H1 (cell line): ENCODE measurements around the gene LCAT. TPM values are rescaled to one million over a fixed set of nuclear protein-coding genes. Genes with fewer than 3 reads are reported as not detected.

Source experiments
- CTCF ChIA-PET: fragments of 300-600 bp; sonication (Branson Sonifier 250); formaldehyde crosslinking; loops from one replicate; lab custom pipeline; 2021; ENCODE audit not compliant: partially characterized antibody; lab: Charles Lee
- POLR2A ChIA-PET: fragments of 300-600 bp; sonication (Branson Sonifier 250); formaldehyde crosslinking; loops from one replicate; lab custom pipeline; 2021; ENCODE audit warnings: inconsistent platforms; ENCODE audit not compliant: partially characterized antibody; lab: Charles Lee
- DNase-seq, 2 experiments: peaks; one replicate each; pipeline versions ENCODE4 v3.0.0 to v3.0.0-alpha.2; 2010 to 2022; ENCODE audit warnings: low spot score in 2 of 2, low read depth in 1 of 2, mixed read lengths in 1 of 2
- FAIRE-seq: peaks from 2 replicates; lab custom pipeline; 2011; peaks lifted over from hg19 to GRCh38; lab: Jason Lieb, UNC
- H2AFZ ChIP-seq: 2 replicates; pipeline ENCODE4 v1.8.1; 2012; ENCODE audit warnings: low read length, inconsistent platforms
- H2AK5ac ChIP-seq: 2 replicates; pipeline ENCODE4 v1.6.1; 2013; ENCODE audit warnings: low read depth, low read length
- H2BK120ac ChIP-seq: replicated peaks from 2 replicates; pipeline ENCODE3; 2013; ENCODE audit warnings: low read depth, low read length, inconsistent platforms
- H2BK12ac ChIP-seq: 2 replicates; pipeline ENCODE4 v1.6.1; 2013; ENCODE audit warnings: low read depth, low read length
- H2BK15ac ChIP-seq: 2 replicates; pipeline ENCODE4 v1.6.1; 2013; ENCODE audit warnings: low read length
- H2BK20ac ChIP-seq: 2 replicates; pipeline ENCODE4 v1.6.1; 2013; ENCODE audit warnings: low read length
- H2BK5ac ChIP-seq: 2 replicates; pipeline ENCODE4 v1.6.1; 2013; ENCODE audit warnings: low read depth, low read length
- H3K14ac ChIP-seq: 2 replicates; pipeline ENCODE4 v1.6.1; 2013; ENCODE audit warnings: inconsistent platforms; ENCODE audit not compliant: insufficient read length
- H3K18ac ChIP-seq: 2 replicates; pipeline ENCODE4 v1.6.1; 2013; ENCODE audit warnings: low read length; ENCODE audit errors: extremely low read depth
- H3K23ac ChIP-seq: 2 replicates; pipeline ENCODE4 v1.6.1; 2013; ENCODE audit warnings: inconsistent platforms; ENCODE audit not compliant: insufficient read length
- H3K23me2 ChIP-seq: 2 replicates; pipeline ENCODE4 v1.6.1; 2013; ENCODE audit warnings: low read depth, low read length
- H3K27ac ChIP-seq: 2 replicates; pipeline ENCODE4 v1.6.1; 2011; ENCODE audit warnings: low read depth, low read length, inconsistent platforms
- H3K27me3 ChIP-seq, 4 experiments: replicated peaks in 1 of 4; 1 replicate in 1 of 4; 2 replicates in 3 of 4; pipeline versions ENCODE4 v1.6.1 to v1.8.1; 2011 to 2013; ENCODE audit warnings: low read length in 3 of 4, mild to moderate bottlenecking in 3 of 4, inconsistent platforms in 2 of 4, mixed read lengths in 2 of 4, moderate library complexity in 1 of 4; ENCODE audit not compliant: control insufficient read depth in 3 of 4, insufficient read depth in 3 of 4; ENCODE audit errors: extremely low read depth in 1 of 4
- H3K36me3 ChIP-seq, 4 experiments: 2 replicates each; pipeline versions ENCODE4 v1.6.1 to v1.8.1; 2011 to 2013; ENCODE audit warnings: mild to moderate bottlenecking in 4 of 4, low read length in 3 of 4, moderate library complexity in 2 of 4, control low read depth in 1 of 4, inconsistent platforms in 1 of 4; ENCODE audit not compliant: insufficient read depth in 4 of 4, control insufficient read depth in 2 of 4
- H3K4ac ChIP-seq: replicated peaks from 2 replicates; pipeline ENCODE3; 2013; ENCODE audit warnings: low read length, low read depth, mixed read lengths, inconsistent platforms; ENCODE audit not compliant: insufficient read length
- H3K4me1 ChIP-seq, 4 experiments: replicated peaks in 1 of 4; 1 replicate in 1 of 4; 2 replicates in 3 of 4; pipeline versions ENCODE4 v1.6.1 to v1.8.1; 2011 to 2013; ENCODE audit warnings: low read length in 3 of 4, inconsistent platforms in 2 of 4, mixed read lengths in 1 of 4; ENCODE audit not compliant: insufficient read depth in 4 of 4, control insufficient read depth in 3 of 4
- H3K4me2 ChIP-seq, 2 experiments: 2 replicates each; pipeline versions ENCODE4 v1.6.1 to v1.8.1; 2011 to 2013; ENCODE audit warnings: low read depth in 2 of 2, low read length in 2 of 2, control low read depth in 1 of 2, inconsistent platforms in 1 of 2, mild to moderate bottlenecking in 1 of 2; ENCODE audit not compliant: insufficient read depth in 1 of 2
- H3K4me3 ChIP-seq, 4 experiments: fragments of 200-600, 300-600 bp in 1 of 4; sonication (generic), shearing (Covaris generic), sonication (Bioruptor Twin) in 1 of 4; 2 replicates each; pipeline versions ENCODE4 v1.5.1 to v1.8.1; 2011 to 2016; ENCODE audit warnings: low read length in 4 of 4, low read depth in 3 of 4, control low read depth in 2 of 4, inconsistent platforms in 2 of 4, mild to moderate bottlenecking in 2 of 4, mixed read lengths in 1 of 4, moderate library complexity in 1 of 4; ENCODE audit not compliant: insufficient read depth in 2 of 4; ENCODE audit errors: extremely low read depth in 1 of 4
- H3K56ac ChIP-seq: replicated peaks from 2 replicates; pipeline ENCODE3; 2013; ENCODE audit warnings: low read depth, mild to moderate bottlenecking, mixed read lengths, low read length, inconsistent platforms; ENCODE audit not compliant: insufficient read length
- H3K79me1 ChIP-seq: 2 replicates; pipeline ENCODE4 v1.6.1; 2013; ENCODE audit warnings: low read depth, low read length, control low read depth
- H3K79me2 ChIP-seq, 2 experiments: 2 replicates each; pipeline versions ENCODE4 v1.6.1 to v1.8.1; 2012 to 2013; ENCODE audit warnings: low read length in 2 of 2, mild to moderate bottlenecking in 2 of 2, inconsistent platforms in 1 of 2; ENCODE audit not compliant: insufficient read depth in 2 of 2, control insufficient read depth in 1 of 2
- H3K9ac ChIP-seq, 4 experiments: replicated peaks in 1 of 4; 1 replicate in 1 of 4; 2 replicates in 3 of 4; pipeline versions ENCODE4 v1.6.1 to v1.8.1; 2011 to 2013; ENCODE audit warnings: low read depth in 3 of 4, low read length in 3 of 4, control low read depth in 2 of 4, mild to moderate bottlenecking in 2 of 4, moderate library complexity in 2 of 4, inconsistent platforms in 1 of 4; ENCODE audit errors: extremely low read depth in 1 of 4
- H3K9me3 ChIP-seq, 2 experiments: 2 replicates each; pipeline versions ENCODE4 v1.6.1 to v1.8.1; 2012 to 2013; ENCODE audit warnings: mild to moderate bottlenecking in 2 of 2, moderate library complexity in 2 of 2, control low read depth in 1 of 2, inconsistent platforms in 1 of 2, low read depth in 1 of 2, low read length in 1 of 2, mixed read lengths in 1 of 2; ENCODE audit not compliant: insufficient read depth in 2 of 2
- H4K20me1 ChIP-seq, 2 experiments: replicated peaks in 1 of 2; 2 replicates each; pipeline versions ENCODE3 to v1.8.1; 2011 to 2013; ENCODE audit warnings: inconsistent platforms in 2 of 2, low read length in 2 of 2, mild to moderate bottlenecking in 1 of 2; ENCODE audit not compliant: insufficient read depth in 2 of 2, control insufficient read depth in 1 of 2
- H4K5ac ChIP-seq: 2 replicates; pipeline ENCODE4 v1.6.1; 2013; ENCODE audit warnings: low read length, low read depth, mixed read lengths, inconsistent platforms; ENCODE audit not compliant: insufficient read length
- H4K8ac ChIP-seq: 2 replicates; pipeline ENCODE4 v1.8.0; 2013; ENCODE audit warnings: mild to moderate bottlenecking, moderate library complexity, low read length, inconsistent platforms; ENCODE audit not compliant: insufficient read depth; ENCODE audit errors: extremely low read depth
- H4K91ac ChIP-seq: replicated peaks from 2 replicates; pipeline ENCODE3; 2013; ENCODE audit warnings: low read length, mixed read lengths, inconsistent platforms; ENCODE audit not compliant: insufficient read length
- BRCA1 ChIP-seq: IDR thresholded peaks from 2 replicates; pipeline ENCODE4 v1.6.1; 2012; ENCODE audit warnings: low read depth, low read length, improper control_type of control experiment
- CTBP2 ChIP-seq: IDR thresholded peaks from 2 replicates; pipeline ENCODE4 v1.7.0; 2011; ENCODE audit warnings: borderline replicate concordance, mild to moderate bottlenecking, moderate library complexity, mixed read lengths, low read length; ENCODE audit not compliant: insufficient read depth, insufficient read length
- EZH2 ChIP-seq: fragments of 200-600 bp; sonication (generic); IDR thresholded peaks from 2 replicates; pipeline ENCODE4 v1.7.1; 2012; ENCODE audit warnings: low read depth, mild to moderate bottlenecking, moderate library complexity, low read length, inconsistent platforms; ENCODE audit not compliant: severe bottlenecking
- HDAC6 ChIP-seq: IDR thresholded peaks from one replicate; pipeline ENCODE4 v1.7.1; 2012; ENCODE audit warnings: low read depth, mild to moderate bottlenecking, inconsistent platforms, low read length, moderate library complexity
- RAD21 ChIP-seq, 2 experiments: IDR thresholded peaks in 1 of 2; conservative IDR thresholded peaks in 1 of 2; 2 replicates each; pipeline ENCODE4 v1.6.1; 2011; ENCODE audit warnings: low read depth in 2 of 2, low read length in 2 of 2, improper control_type of control experiment in 1 of 2, inconsistent platforms in 1 of 2, mild to moderate bottlenecking in 1 of 2, moderate library complexity in 1 of 2
- SAP30 ChIP-seq: fragments of 300-600 bp; sonication (generic); IDR thresholded peaks from 2 replicates; pipeline ENCODE4 v1.7.1; 2012; ENCODE audit warnings: low read length, moderate library complexity, mild to moderate bottlenecking, inconsistent platforms; ENCODE audit not compliant: insufficient read depth, insufficient replicate concordance
- SIRT6 ChIP-seq: IDR thresholded peaks from one replicate; pipeline ENCODE4 v1.7.1; 2012; ENCODE audit warnings: low read length, inconsistent platforms
- SP2 ChIP-seq: IDR thresholded peaks from 2 replicates; pipeline ENCODE4 v1.6.1; 2012; ENCODE audit warnings: mild to moderate bottlenecking, low read length, inconsistent platforms
- TBP ChIP-seq: IDR thresholded peaks from 2 replicates; pipeline ENCODE4 v1.6.1; 2011; ENCODE audit warnings: low read depth, low read length, improper control_type of control experiment
- TCF12 ChIP-seq: IDR thresholded peaks from 2 replicates; pipeline ENCODE4 v1.6.1; 2011; ENCODE audit warnings: low read depth, mild to moderate bottlenecking, low read length
- WGBS, 2 experiments: shearing (Covaris generic) in 1 of 2; methylation state at CpG; one replicate each; pipeline versions ENCODE4 v1.1.6 to v1.1.7; 2013 to 2015; ENCODE audit warnings: low lambda C conversion rate in 2 of 2, mixed read lengths in 2 of 2, inconsistent platforms in 1 of 2, low coverage in 1 of 2, missing lambda C conversion rate in 1 of 2; ENCODE audit not compliant: insufficient replicate concordance in 2 of 2, insufficient coverage in 1 of 2, insufficient read length in 1 of 2; ENCODE audit errors: extremely low coverage in 1 of 2, missing lambda C conversion rate in 1 of 2; 5-methylcytosine and 5-hydroxymethylcytosine counted together
- polyA plus RNA-seq, 7 experiments: library from polyadenylated mRNA; depleted of rRNA in 3 of 7; stranded (reverse) in 5 of 7; unstranded in 2 of 7; fragments of >200 nt in 5 of 7; fragments of 200-250 nt in 2 of 7; gene quantifications; 1 replicate in 5 of 7; 2 replicates in 1 of 7; 4 replicates in 1 of 7; pipeline versions ENCODE4 v1.2.1 to v1.2.3, GENCODE V29; 2011 to 2013; ENCODE audit warnings: missing spikeins in 2 of 7, mixed read lengths in 2 of 7
- total RNA-seq: library from RNA; stranded (reverse); fragmentation: NEBNext Ultra II Directional; extraction: Animal tissue kit (Norgen Biotek cat#: 25700); gene quantifications from 2 replicates; pipeline ENCODE4 v1.2.1, GENCODE V29; 2021

The LCAT gene
- total and polyA plus RNA-seq, 2 of the 8 experiments (the other 6 are each of a cell fraction or from before 2014, with no cell fraction given) = 9.4 to 19.6 TPM

GRCh38 chr16:67992661-67993206 is 48.8 kb upstream of the LCAT start:
- H3K9me3 ChIP-seq = no peaks in the 10 kb centered on the region
- 0 out of 2 replicates have a peak overlapping the region, but pooled peaks have one; percentile 46 for H2BK15ac ChIP-seq
- no peak overlapping the region for H3K14ac ChIP-seq
- H3K36me3 ChIP-seq = no peaks in the 10 kb centered on the region
- H2AK5ac ChIP-seq = no peak overlapping the region
- WGBS, 2 experiments = 80% methylated on average over 20 of the region's 20 CpGs; no CpG with 5 or more reads in 1 of the 2 experiments
- H2BK12ac ChIP-seq = peak overlapping the region; percentile 62; the same call in 1 of the 2 replicates
- TF ChIP-seq CTBP2 (no peak), RAD21 (IDR thresholded peaks at IDR 0.05 in 1 of 2, conservative IDR thresholded peaks at IDR 0.05 in 1 of 2; ENCODE audit: low read depth in 2 of 2, low read length in 2 of 2) (no peak), TBP (no peak), HDAC6 (no peak), SAP30 (no peak), EZH2 (no peak), SIRT6 (no peak), BRCA1 (no peak), SP2 (no peak), TCF12 (no peak)
- H4K5ac ChIP-seq = no peak overlapping the region
- no peaks in the 10 kb centered on the region; the same call in 1 of the 2 replicates for H3K79me1 ChIP-seq
- DNase-seq (no peak), FAIRE-seq (no peak)
- no peak overlapping the region for H3K4me3 ChIP-seq
- no peak overlapping the region for H2BK120ac ChIP-seq
- H3K4me1 ChIP-seq = no peaks in the 10 kb centered on the region; a peak in 3 of 7 replicates
- H3K18ac ChIP-seq = no peak overlapping the region
- H3K27me3 ChIP-seq = peaks cover 0 to 12% (median 8%) of the 10 kb centered on the region in 4 experiments; a peak in 5 of 7 replicates
- H4K8ac ChIP-seq = peak overlapping the region; percentile 89
- ChIA-PET CTCF (interaction anchor here (0.7 to 3.0 kb wide), 14 partner anchors 9 to 142 kb away, joined by 3 to 33 read pairs (median 4); partner anchors contain the start of genes DPEP3 and NRN1L), POLR2A (interaction anchor here (1.0 to 5.1 kb wide), 4 partner anchors 10 to 30 kb away, joined by 3 to 26 read pairs (median 3); partner anchors contain the start of genes DDX28 and DUS2)
- H2AFZ ChIP-seq = no peak overlapping the region
- H2BK5ac ChIP-seq = no peak overlapping the region
- no peak overlapping the region for H4K91ac ChIP-seq
- H3K4me2 ChIP-seq = peak overlapping the region in 1 of 2 experiments; percentile 55; a peak in 3 of 4 replicates
- H2BK20ac ChIP-seq = no peak overlapping the region
- H3K4ac ChIP-seq = no peak overlapping the region
- no peak overlapping the region for H3K23ac ChIP-seq
- no peaks in the 10 kb centered on the region; the same call in 1 of the 2 replicates for H3K23me2 ChIP-seq
- H4K20me1 ChIP-seq = no peaks in the 10 kb centered on the region
- no peak overlapping the region for H3K56ac ChIP-seq
- no peaks in the 10 kb centered on the region for H3K79me2 ChIP-seq
- no peak overlapping the region for H3K9ac ChIP-seq
- no peak overlapping the region for H3K27ac ChIP-seq
